ENCODE measurements around the gene PITX1. TPM values are rescaled to one million over a fixed set of nuclear protein-coding genes. Genes with fewer than 3 reads are reported as not detected.

The PITX1 gene
- total RNA-seq, 1 donor from 2014 or later: 141 TPM

DNA sequence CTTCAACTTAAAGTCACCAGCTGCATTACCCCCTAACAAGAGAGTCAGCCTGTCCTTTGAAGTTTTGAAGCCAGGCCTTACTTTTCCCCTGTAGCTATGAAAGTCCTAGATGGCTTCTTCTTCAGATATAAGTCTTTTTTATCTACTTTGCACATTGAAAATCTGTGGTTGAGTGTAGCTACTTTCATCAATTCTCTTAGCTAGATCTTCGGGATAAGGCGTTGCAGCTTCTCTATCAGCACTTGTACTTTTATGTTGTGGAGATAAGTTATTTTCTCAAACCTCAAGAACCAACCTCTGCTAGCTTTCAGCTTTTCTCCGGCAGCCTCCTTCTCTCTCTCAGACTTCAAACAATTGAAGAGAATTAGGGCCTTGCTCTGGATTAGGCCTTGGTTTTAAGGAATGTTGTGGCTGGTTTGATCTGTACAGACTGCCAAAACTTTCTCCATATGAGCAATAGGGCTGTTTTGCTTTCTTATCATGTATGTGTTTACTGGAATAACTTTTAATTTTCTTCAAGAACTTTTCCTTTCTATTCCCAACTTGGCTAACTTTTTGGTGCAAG is 44.7 kb downstream of the PITX1 start:
- no peak for DNase-seq (ENCODE audit: extremely low spot score in 2 of 2)
- no peak overlapping the region for H3K4me3 ChIP-seq
- no peak for TF ChIP-seq POLR2AphosphoS5 (IDR thresholded peaks at IDR 0.05; ENCODE audit: insufficient read depth in 1 of 2, low read depth in 1 of 2)
- TF ChIP-seq, protein P1, sequence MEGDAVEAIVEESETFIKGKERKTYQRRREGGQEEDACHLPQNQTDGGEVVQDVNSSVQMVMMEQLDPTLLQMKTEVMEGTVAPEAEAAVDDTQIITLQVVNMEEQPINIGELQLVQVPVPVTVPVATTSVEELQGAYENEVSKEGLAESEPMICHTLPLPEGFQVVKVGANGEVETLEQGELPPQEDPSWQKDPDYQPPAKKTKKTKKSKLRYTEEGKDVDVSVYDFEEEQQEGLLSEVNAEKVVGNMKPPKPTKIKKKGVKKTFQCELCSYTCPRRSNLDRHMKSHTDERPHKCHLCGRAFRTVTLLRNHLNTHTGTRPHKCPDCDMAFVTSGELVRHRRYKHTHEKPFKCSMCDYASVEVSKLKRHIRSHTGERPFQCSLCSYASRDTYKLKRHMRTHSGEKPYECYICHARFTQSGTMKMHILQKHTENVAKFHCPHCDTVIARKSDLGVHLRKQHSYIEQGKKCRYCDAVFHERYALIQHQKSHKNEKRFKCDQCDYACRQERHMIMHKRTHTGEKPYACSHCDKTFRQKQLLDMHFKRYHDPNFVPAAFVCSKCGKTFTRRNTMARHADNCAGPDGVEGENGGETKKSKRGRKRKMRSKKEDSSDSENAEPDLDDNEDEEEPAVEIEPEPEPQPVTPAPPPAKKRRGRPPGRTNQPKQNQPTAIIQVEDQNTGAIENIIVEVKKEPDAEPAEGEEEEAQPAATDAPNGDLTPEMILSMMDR (IDR thresholded peaks at IDR 0.05): no peak
- TF ChIP-seq POLR2A (IDR thresholded peaks at IDR 0.05): no peak
- no peaks in the 10 kb centered on the region for H3K4me1 ChIP-seq
- no peaks in the 10 kb centered on the region for H3K36me3 ChIP-seq
- H3K27me3 ChIP-seq: no peaks in the 10 kb centered on the region
- intact Hi-C loops (cut with DNase I): no loop called here
- H3K9me3 ChIP-seq: no peaks in the 10 kb centered on the region
- H3K27ac ChIP-seq: no peak overlapping the region

- intact Hi-C loops (cut with DNase I): no loop called here
- H3K27me3 ChIP-seq: no peaks in the 10 kb centered on the region
- peaks cover 29% of the 10 kb centered on the region for H3K9me3 ChIP-seq
- DNase-seq (ENCODE audit: extremely low spot score in 2 of 2): no peak
- no peak overlapping the region for H3K4me3 ChIP-seq
- TF ChIP-seq POLR2AphosphoS5 (IDR thresholded peaks at IDR 0.05; ENCODE audit: insufficient read depth in 1 of 2, low read depth in 1 of 2) (no peak), POLR2A (IDR thresholded peaks at IDR 0.05) (no peak)
- TF ChIP-seq, protein P1 (IDR thresholded peaks at IDR 0.05): no peak
- no peaks in the 10 kb centered on the region for H3K36me3 ChIP-seq
- no peaks in the 10 kb centered on the region for H3K4me1 ChIP-seq
- no peak overlapping the region for H3K27ac ChIP-seq
These were observed 51.8 kb downstream of the PITX1 start for GRCh38 chr5:134982230-134982629.

DNA sequence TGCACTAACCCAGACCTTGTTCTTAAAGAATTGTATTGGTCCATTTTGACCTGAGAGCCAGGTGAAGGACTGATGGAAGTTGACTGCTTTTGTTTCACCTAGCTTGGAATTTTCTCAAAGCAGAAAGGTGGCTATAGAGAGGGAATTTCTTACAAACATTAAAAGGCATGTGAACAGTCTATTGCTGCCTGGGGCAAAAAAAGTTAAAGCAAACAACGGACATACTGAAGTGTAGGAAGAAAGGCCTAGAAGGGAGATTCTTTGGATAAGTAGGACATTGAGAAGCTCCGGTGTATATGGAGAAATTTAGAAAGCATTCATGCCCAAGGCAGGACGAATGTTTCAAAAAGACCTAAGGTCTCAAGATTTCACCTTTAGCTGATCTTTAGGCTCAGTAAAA is 54.6 kb downstream of the PITX1 start:
- no peaks in the 10 kb centered on the region for H3K4me1 ChIP-seq
- TF ChIP-seq, protein P1 (IDR thresholded peaks at IDR 0.05): no peak
- TF ChIP-seq POLR2AphosphoS5 (IDR thresholded peaks at IDR 0.05; ENCODE audit: insufficient read depth in 1 of 2, low read depth in 1 of 2) (no peak), POLR2A (IDR thresholded peaks at IDR 0.05) (no peak)
- H3K4me3 ChIP-seq: no peak overlapping the region
- H3K36me3 ChIP-seq: no peaks in the 10 kb centered on the region
- H3K9me3 ChIP-seq: peaks cover 29% of the 10 kb centered on the region
- intact Hi-C loops (cut with DNase I): no loop called here
- no peaks in the 10 kb centered on the region for H3K27me3 ChIP-seq
- no peak overlapping the region for H3K27ac ChIP-seq
- DNase-seq (ENCODE audit: extremely low spot score in 2 of 2): no peak

Other genes starting within 250 kb of the PITX1 start
- 38.3 TPM for gene C5orf24, start 188.3 kb downstream of the PITX1 start, total RNA-seq
- gene TXNDC15, start 159.9 kb downstream of the PITX1 start, total RNA-seq: 92.3 TPM
- 6.1 TPM for gene PCBD2, start 129.1 kb downstream of the PITX1 start, total RNA-seq
- not detected for gene CATSPER3, start 66.3 kb downstream of the PITX1 start, total RNA-seq